ENCODE results near the gene ZNF556. TPM values are rescaled to one million over a fixed set of nuclear protein-coding genes. Genes with fewer than 3 reads are reported as not detected.

ZNF556 gene
- total RNA-seq, 1 donor from 2014 or later = not detected

DNA sequence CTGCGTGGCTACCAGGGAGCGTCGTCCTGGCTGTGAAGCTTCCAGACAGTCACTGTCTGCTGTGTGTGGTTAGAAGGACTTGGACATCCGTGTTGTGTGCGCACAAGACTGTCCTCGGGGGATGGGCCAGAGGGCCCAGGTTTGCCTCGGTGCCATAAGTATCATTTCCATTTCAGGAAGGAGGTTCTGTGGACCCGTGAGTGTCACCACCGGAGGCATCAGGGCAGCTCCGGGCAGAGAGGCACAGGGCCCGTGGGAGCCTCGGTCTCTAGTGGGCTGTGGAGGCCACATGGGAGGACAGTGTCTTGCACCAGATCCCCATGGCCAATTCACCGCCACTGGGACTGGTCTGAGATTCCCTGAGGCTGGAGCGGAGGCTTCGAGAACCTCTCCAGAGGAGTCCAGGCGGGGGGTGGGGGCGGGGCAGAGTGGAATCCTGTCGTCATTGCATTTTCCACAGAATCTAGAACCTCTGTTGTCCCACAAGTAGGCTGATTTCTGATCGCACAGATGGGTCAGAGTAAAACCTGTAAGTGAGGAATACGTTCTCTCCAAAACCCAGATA lies 39.6 kb downstream of the ZNF556 start:
- TF ChIP-seq, protein P1, sequence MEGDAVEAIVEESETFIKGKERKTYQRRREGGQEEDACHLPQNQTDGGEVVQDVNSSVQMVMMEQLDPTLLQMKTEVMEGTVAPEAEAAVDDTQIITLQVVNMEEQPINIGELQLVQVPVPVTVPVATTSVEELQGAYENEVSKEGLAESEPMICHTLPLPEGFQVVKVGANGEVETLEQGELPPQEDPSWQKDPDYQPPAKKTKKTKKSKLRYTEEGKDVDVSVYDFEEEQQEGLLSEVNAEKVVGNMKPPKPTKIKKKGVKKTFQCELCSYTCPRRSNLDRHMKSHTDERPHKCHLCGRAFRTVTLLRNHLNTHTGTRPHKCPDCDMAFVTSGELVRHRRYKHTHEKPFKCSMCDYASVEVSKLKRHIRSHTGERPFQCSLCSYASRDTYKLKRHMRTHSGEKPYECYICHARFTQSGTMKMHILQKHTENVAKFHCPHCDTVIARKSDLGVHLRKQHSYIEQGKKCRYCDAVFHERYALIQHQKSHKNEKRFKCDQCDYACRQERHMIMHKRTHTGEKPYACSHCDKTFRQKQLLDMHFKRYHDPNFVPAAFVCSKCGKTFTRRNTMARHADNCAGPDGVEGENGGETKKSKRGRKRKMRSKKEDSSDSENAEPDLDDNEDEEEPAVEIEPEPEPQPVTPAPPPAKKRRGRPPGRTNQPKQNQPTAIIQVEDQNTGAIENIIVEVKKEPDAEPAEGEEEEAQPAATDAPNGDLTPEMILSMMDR (IDR thresholded peaks at IDR 0.05) = no peak
- TF ChIP-seq POLR2A (IDR thresholded peaks at IDR 0.05) (no peak), POLR2AphosphoS5 (IDR thresholded peaks at IDR 0.05; ENCODE audit: insufficient read depth in 1 of 2, low read depth in 1 of 2) (no peak)
- H3K36me3 ChIP-seq = no peaks in the 10 kb centered on the region
- no peak for DNase-seq (ENCODE audit: extremely low spot score in 2 of 2)
- no peak overlapping the region for H3K4me3 ChIP-seq
- H3K9me3 ChIP-seq = no peaks in the 10 kb centered on the region
- no peaks in the 10 kb centered on the region for H3K27me3 ChIP-seq
- intact Hi-C loops (cut with DNase I) = no loop called here
- H3K27ac ChIP-seq = no peak overlapping the region
- peaks cover 13% of the 10 kb centered on the region for H3K4me1 ChIP-seq

DNA sequence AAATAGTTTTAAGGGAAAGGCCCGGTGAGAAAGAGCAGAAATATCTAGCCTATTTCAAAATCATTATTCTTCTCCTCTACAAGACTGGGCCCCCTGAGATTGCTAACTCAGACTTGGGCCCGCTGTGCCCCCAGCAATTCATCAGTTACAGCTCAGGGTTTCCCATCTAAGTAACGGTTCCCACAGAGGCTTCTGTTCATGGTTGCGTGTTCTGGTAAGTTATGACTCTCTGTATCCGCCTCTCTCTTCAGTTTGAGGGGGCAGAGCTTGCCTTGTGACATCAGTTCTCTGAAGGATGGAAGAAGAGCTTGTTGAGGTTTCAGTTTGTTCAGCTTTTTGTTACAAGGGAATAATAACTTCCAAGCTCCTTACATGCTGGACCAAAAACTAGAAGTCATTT lies 45.2 kb downstream of the ZNF556 start:
- Histone ChIP-seq H3K27ac (no peak overlapping the region), H3K36me3 (peaks cover 0 to 13% of the 10 kb centered on the region in 2 donors), H3K27me3 (no peaks in the 10 kb centered on the region), H3K9me3 (no peaks in the 10 kb centered on the region), H3K4me1 (peaks cover 5% of the 10 kb centered on the region), H3K4me3 (no peak overlapping the region)
- intact Hi-C loops (cut with DNase I) = no loop called here
- TF ChIP-seq POLR2AphosphoS5 (IDR thresholded peaks at IDR 0.05; ENCODE audit: insufficient read depth in 1 of 2, low read depth in 1 of 2) (no peak), POLR2A (IDR thresholded peaks at IDR 0.05) (no peak)
- TF ChIP-seq, protein P1 (IDR thresholded peaks at IDR 0.05) = no peak
- no peak for DNase-seq (ENCODE audit: extremely low spot score in 2 of 2)

DNA sequence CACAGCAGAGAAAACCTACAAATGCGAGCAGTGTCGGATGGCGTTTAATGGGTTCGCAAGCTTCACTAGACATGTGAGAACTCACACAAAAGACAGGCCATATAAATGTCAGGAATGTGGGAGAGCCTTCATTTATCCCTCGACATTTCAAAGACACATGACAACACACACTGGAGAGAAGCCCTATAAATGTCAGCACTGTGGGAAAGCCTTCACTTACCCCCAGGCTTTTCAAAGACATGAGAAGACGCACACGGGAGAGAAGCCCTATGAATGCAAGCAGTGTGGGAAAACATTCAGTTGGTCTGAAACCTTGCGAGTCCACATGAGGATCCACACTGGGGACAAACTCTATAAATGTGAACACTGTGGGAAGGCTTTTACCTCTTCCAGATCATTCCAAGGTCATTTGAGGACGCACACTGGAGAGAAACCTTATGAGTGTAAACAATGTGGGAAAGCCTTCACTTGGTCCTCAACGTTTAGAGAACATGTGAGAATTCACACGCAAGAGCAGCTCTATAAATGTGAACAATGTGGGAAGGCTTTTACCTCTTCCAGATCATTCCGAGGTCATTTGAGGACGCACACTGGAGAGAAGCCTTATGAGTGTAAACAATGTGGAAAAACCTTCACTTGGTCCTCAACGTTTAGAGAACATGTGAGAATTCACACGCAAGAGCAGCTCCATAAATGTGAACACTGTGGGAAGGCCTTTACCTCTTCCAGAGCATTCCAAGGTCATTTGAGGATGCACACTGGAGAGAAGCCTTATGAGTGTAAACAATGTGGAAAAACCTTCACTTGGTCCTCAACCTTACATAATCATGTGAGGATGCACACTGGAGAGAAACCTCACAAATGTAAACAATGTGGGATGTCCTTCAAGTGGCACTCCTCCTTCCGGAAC lies 50.4 kb downstream of the ZNF556 start:
- DNase-seq (ENCODE audit: extremely low spot score in 2 of 2) = peak in 1 of 2 donors; percentile 32
- no peak overlapping the region for H3K4me3 ChIP-seq
- peaks cover 3 to 40% of the 10 kb centered on the region in 2 donors for H3K36me3 ChIP-seq
- no peak for TF ChIP-seq POLR2A (IDR thresholded peaks at IDR 0.05)
- TF ChIP-seq, protein P1 (IDR thresholded peaks at IDR 0.05) = no peak
- TF ChIP-seq POLR2AphosphoS5 (IDR thresholded peaks at IDR 0.05; ENCODE audit: insufficient read depth in 1 of 2, low read depth in 1 of 2) = no peak
- intact Hi-C loops (cut with DNase I) = no loop called here
- no peaks in the 10 kb centered on the region for H3K27me3 ChIP-seq
- no peaks in the 10 kb centered on the region for H3K9me3 ChIP-seq
- no peak overlapping the region for H3K27ac ChIP-seq
- H3K4me1 ChIP-seq = peaks cover 2% of the 10 kb centered on the region

DNA sequence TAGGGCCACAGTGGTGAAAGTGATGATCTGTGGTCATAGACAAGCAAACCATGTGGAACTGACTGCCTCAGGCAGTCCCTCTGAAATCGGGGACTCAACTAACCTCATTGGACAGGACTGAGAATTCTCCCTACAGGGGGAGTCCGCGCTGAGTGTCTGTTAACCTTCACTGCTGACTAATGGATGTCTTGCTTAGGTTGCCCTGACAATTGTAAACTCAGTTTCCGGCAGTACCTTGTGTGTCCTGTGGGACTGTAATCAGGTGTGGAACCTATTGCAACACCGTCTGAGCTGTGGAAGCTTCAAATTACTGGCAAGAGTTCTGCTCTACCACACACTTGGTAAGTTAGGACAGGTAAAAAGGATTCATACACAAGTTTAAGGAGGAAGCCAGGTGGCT lies 55.9 kb downstream of the ZNF556 start:
- peak overlapping the region; percentile 47 for H3K27ac ChIP-seq
- intact Hi-C loops (cut with DNase I) = no loop called here

More for the DNA sequence above, 55.9 kb downstream of the ZNF556 start:
- Histone ChIP-seq H3K9me3 (no peaks in the 10 kb centered on the region), H3K4me3 (no peak overlapping the region), H3K27me3 (no peaks in the 10 kb centered on the region), H3K4me1 (peaks cover 19% of the 10 kb centered on the region), H3K36me3 (peaks cover 0 to 20% of the 10 kb centered on the region in 2 donors)
- peak in 1 of 2 donors; percentile 83 for DNase-seq (ENCODE audit: extremely low spot score in 2 of 2)
- TF ChIP-seq, protein P1 (IDR thresholded peaks at IDR 0.05) = no peak
- TF ChIP-seq POLR2A (IDR thresholded peaks at IDR 0.05) (no peak), POLR2AphosphoS5 (IDR thresholded peaks at IDR 0.05; ENCODE audit: insufficient read depth in 1 of 2, low read depth in 1 of 2) (no peak)

Measured in vagina (tissue), 2 donors.